Activated T-cell treated with anti-CD3 and anti-CD28 coated beads for 4 hours (primary cell): ENCODE data around the gene DNAH14.
"Not testable (repeated sequence)": the region's sequence is repeated elsewhere in the genome, so short reads cannot be mapped to it uniquely, and the experiment has no call there.

ENCODE experiments used
- DNase-seq: peaks from one replicate; pipeline ENCODE4 v3.0.0-alpha.2; 2020

The DNAH14 gene

GRCh38 chr1:224929335-224930237, at the start of gene DNAH14:
Gene DNAH14 (plus strand): TSS chr1:224929675. CDS start chr1:224952703, 23,028 bp downstream.
- DNase-seq = no peak

DNA sequence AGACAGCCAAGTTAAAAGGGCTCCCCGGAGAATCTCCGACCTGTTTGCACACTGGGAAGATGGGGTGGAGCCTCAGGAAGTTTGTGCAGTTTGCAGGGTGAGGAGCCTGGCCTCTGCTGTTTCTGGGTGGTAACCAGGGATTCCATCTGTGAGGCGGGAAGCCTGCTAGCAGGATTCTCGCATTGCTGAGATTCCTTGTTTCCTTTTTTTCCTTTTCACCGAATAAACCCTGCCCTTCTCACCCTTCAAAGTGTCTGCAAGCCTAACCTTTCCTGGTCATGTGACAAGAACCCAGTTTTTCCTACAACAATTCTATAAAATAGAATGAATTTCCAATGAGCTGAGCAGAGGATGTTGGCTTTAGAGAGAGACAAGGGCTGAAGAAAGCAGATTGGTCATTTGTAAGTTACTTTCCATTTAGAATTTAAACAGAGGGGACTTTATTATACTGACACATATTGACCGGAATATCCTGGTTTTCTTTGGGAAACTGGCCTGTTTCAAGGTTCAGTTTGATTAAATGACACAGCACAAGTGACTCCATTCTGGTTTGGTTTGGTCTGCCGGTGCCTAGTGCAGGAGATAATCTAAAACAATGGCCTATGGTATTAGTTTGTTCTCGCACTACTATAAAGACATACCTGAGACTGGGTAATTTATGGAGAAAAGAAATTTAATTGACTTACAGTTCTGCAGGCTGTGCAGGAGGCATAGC, 48.7 kb upstream of the DNAH14 start:
- no peak for DNase-seq

DNA sequence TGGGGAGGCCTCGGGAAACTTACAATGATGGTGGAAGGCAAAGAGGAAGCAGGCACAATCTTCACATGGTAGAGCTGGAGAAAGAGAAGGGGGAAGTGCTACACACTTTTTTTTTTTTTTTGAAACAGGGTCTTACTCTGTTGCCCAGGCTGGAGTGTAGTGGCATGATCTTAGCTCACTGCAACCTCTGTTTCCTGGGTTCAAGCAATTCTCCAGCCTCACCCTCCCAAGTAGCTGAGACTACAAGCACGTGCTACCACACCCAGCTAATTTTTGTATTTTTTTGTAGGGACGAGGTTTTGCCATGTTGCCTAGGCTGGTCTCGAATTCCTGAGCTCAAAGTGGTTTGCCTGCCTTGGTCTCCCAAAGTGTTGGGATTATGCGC, 48.2 kb upstream of the DNAH14 start:
- not testable (repeated sequence) for DNase-seq

DNA sequence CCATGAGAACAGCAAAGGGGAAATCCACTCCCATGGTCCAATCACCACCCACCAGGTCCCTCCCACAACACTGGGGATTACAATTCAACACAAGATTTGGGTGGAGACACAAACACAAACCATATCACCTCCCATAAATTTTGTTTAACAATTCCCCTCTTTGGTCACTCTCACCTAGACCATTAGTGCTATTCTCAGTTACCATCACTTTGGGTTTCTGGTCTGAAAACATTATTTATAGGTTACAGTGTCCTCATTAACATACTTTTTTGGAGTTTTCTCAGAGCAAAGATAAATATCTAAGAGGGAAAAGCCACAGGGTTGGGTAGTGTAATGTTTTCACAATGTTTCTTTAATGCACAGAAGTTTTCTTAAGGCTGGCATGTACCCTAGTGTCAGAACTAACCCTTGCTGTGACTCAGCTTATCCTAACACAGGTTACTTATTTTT, 47.7 kb upstream of the DNAH14 start:
- no peak for DNase-seq

DNA sequence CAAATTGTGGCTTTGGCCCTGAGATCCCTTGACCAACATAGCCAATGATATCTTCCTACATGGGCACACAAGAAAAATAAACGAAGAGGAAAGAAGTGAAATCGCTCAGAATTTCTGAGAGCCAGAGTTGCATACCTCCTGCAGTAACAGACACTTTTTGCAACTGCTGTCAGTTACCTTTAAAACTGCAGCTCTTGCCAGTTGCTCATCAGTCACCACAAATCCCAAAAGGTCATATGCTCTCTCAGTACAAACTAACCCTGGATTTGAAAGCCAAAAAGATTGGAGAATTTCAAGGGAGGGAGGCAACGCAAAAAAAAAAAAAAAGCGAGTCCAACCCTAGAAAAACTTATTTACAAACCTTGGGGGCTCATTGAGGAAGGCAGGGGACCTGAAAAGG, 47.2 kb upstream of the DNAH14 start:
- no peak for DNase-seq

- no peak for DNase-seq
Observed at GRCh38 chr1:224883091-224883490, 46.4 kb upstream of the DNAH14 start.

DNA sequence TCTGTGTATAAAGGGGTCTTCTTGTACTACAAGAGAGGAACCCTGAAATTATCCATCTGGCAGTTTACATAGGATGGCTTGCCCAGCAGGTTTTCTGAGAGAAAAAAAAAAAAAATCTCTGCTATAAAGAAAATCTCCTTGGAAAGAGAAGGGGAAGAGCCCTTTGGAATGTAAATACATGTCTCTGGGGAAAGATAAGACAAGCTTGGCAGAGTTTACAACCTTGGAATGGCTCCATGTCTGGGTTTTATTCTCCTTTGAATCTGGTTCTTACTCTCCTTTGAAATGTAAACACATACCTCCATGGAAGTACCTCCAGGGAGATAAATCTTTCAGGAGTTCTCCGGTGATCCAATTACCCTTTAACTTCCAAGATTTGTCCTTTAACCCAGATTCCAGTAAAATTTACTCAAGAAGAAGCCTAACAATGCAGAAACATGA, 45.1 kb upstream of the DNAH14 start:
- DNase-seq = no peak

DNA sequence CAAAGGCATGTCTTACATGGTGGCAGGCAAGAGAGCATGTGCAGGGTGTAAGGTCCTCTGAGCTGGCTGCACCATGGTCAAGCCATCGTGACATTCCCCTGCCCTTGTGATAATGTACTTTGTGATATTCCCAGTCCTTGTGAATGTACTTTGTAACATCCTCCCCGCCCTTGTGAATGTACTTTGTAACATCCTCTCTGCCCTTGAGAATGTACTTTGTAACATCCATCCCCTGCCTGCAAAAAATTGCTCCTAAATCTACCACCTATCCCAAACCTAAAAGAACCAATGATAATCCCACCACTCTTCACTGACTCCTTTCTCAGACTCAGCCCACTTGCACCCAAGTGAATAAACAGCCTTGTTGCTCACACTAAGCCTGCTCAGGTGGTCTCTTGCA, 44.1 kb upstream of the DNAH14 start:
- not testable (repeated sequence) for DNase-seq

DNA sequence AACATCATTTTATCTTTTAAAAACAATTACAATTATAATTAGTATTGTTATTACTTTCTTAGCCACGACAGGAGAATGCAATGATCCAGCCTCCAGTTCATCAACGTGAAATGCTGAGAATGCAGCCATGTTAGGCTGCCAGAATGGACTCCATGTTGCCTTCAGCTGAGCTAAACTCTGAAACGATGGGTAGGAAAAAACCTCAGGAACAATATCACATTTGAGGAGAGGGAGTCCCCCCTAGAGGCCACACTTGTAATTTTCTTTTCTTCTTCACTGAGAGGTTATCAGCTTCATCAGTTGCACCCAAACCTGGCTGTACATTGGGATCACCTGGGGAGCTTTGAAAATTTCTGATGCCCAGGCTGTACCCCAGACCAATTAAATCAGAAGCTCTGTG, 34.6 kb upstream of the DNAH14 start:
- no peak for DNase-seq

DNA sequence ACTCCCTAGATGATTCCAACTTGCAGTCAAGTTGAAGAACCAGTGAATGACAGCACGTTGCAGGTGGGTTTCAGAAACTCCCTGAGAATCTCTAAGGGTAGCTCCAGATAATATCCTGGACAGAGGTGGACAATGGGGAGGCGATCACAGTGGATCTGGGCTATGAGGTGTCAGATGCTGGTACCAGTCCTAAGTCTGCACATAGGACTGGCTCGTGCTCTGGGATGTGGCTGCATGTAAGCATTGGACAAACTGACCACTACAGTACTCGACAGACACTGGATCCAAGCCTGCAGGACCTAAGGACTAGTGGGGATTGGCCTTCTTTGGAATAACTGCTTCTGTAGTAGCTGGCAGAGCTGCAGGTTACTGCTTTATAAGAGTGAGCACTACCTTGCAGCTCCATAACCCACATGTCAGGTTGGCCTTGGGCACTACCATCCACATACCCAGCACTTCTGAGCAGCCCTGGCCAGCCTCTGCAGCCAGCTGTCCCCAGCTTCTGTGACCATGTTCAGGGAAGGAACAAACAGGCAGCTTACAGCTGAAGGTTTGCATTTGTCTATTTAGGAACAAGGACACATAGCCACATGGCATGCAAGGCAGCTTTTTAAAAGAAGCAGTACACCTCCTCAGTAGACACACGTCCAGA, 33.2 kb upstream of the DNAH14 start:
- DNase-seq = no peak

DNA sequence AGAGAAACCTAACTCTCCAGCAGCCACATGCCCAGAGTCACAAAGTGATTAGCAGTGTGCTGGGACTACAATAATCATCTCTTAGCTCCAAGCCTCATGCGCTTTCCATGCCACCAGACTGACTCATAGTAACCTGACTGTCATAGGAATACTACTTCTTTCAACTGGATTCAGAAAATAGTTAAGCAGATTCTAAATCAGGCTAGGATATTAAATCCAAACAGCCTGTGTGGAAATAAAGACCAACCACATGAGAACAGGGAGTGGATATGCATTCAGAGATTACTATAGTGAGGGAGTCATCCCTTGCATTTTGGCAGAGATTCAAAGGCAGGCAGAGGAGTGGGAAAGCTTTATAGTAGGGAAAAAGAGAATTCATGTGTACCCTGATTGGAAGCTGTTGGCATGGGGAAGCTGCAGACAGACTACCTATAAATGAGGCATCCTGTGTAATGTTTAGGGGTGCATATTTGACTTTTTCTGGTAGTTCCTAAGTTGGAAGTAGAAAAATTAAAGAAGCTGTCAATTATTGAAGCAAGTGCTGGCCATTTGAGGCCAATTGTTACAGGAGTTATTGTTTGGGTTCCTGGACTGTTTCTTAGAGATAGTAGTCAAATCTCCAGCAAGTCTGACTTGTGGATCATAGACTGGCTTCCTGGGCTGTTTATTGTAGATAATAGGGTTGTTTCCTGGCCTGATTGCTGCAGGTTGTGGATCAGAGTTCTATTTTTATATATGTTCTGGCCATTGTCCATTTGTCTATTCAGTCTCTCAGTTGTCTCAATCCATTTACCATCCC, 31.7 kb upstream of the DNAH14 start:
- DNase-seq = no peak

DNA sequence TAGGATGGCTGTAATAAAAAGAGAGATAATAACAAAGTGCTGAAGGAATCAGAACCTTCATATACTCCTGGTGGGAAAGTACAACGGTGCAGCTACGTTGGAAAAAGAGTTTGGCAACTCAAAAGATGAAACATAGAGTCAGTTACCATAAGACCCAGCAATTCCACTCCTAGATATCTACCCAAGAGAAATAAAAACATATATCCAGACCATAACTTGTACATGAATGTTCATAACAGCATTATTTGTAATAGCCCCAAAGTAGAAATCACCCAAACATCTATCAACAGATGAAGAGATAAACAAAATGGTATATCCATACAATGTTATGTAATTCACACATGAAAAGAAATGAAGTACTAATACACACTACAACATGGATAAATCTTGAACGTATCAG, 30.5 kb upstream of the DNAH14 start:
- DNase-seq = no peak

GRCh38 chr1:224900062-224900630, 29.3 kb upstream of the DNAH14 start:
- DNase-seq = no peak

DNA sequence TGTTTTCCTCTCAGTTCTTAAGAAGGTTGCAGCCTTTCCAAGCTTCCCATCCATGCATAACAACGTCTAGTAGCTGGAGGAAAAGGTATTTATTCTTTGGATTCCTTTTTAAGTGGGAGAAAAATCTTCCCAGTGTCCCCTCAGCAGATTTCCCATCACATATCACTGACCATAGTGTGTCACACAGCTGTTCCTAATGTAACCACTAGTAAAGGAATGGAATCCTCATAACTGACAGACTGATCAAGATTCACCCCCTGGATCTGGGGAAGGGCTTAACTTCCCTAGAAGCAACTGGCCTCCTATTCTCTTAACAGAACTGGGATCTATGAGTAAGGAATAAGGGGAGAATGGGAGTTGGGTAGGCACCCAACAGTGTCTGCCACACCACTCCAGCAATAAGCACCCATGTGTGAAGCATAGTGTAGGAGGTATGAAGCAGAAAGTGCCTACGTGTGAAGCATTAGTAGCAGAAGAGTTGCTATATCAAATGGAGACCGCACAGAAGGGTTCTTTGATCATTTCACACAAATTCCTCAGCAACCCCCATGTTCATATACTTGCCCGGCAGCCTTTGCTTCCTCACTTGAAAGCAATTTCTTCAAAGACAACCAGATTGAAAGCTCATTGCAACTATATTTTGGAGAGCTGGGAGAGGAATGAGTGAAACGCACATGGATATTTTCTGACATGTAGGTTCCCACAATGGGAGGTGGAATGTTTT, 28.2 kb upstream of the DNAH14 start:
- no peak for DNase-seq

- no peak for DNase-seq
Observed at GRCh38 chr1:224903955-224904354, 25.5 kb upstream of the DNAH14 start.

- DNase-seq = no peak
Observed at GRCh38 chr1:224906340-224906739, 23.1 kb upstream of the DNAH14 start.

DNA sequence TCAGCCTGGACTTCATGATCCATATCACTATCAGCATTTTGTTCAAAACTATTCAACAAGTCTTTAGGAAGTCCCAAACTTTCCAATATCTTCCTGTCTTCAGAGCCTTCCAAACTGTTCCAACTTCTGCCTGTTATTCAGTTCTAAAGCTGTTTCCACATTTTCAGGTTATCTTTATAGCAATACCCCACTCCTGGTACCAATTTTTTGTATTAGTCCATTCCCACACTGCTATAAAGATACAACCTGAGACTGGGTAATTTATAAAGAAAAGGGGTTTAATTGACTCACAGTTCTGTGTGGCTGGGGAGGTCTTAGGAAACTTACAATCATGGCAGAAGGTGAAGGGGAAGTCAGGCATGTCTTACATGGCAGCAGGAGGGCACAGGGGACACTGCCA, 18.3 kb upstream of the DNAH14 start:
- no peak for DNase-seq

GRCh38 chr1:224914292-224914900, 15.1 kb upstream of the DNAH14 start:
- DNase-seq = no peak

DNA sequence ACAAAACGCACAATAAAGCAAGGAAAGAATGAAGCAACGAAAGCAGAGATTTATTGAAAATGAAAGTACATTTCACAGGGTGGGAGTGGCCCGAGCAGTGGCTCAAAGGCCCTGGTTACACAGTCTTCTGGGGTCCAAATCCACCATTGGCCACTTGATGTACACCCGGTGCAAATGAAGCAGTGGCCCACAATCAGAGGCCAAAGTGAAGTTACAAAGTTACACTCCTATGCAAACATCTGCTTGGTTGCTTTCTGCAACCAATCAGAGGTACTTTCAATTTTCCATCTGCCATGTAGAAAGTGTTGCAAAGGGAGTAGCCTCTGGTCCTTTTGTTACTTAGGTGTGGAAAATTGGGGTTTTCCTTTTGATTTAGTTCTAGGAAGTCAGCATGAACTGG, 10.0 kb upstream of the DNAH14 start:
- no peak for DNase-seq

DNA sequence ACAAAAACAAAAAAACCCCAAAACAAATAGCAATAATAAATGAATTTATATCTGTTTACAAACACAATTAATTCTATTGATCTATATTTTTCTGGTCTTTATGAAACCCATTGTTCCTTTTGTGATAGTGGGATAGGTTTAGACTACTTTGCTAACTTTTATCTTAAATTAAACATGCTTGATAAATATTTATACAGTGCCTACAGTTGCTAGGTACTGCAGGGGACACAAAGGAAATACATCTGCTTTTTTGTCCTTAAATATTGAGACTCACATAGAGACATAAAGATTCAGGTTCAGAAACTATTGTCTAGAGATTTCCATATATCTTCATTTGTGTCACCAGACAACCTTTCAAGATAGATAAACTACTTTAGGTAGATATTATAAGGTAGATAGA, 8.5 kb upstream of the DNAH14 start:
- DNase-seq = no peak

GRCh38 chr1:224921354-224921753, 8.1 kb upstream of the DNAH14 start:
- DNase-seq = no peak
